RWPE1 (cell line): Measurements from ENCODE around the gene TMCO2.
A peak's percentile ranks its signal among the peaks of the same experiment; 100 is the strongest.

Experiments used
- CTCF ChIA-PET: fragments of 350-600 bp; sonication (Branson Sonifier 250); formaldehyde crosslinking; extraction: SDS; loops from one replicate; lab custom pipeline; 2021; lab: Yijun Ruan, JAX
- POLR2A ChIA-PET: fragments of 400-600 bp; formaldehyde crosslinking; extraction: SDS; loops from one replicate; lab custom pipeline; 2020; ENCODE audit warnings: antibody characterized with exemption; ENCODE audit not compliant: low non-redundant PET; lab: Yijun Ruan, JAX
- DNase-seq: peaks from one replicate; pipeline ENCODE4 v3.0.0; 2012; ENCODE audit warnings: low spot score
- H3K27ac ChIP-seq: fragments of 450-650 bp; 2 replicates; pipeline ENCODE4 v1.5.1; 2017
- TF ChIP-seq, protein P1 (sequence below): fragments of 450-650 bp; conservative IDR thresholded peaks from 2 replicates; pipeline ENCODE4 v1.5.1; 2017; ENCODE audit warnings: low read depth, mild to moderate bottlenecking

Gene TMCO2

GRCh38 chr1:40270152-40270834, 22.6 kb downstream of the TMCO2 start:
- DNase-seq, result peak; percentile 15
- ChIA-PET CTCF (no interaction called here), POLR2A (no interaction called here)

GRCh38 chr1:40272653-40273213, 25.0 kb downstream of the TMCO2 start:
- CTCF ChIA-PET, result interaction anchor here (0.5 kb wide), 1 partner anchor 143 kb away, joined by 3 read pairs; no protein-coding TSS in a partner anchor
- no peak overlapping the region for H3K27ac ChIP-seq
- POLR2A ChIA-PET, result no interaction called here

More at GRCh38 chr1:40270152-40270834, 22.6 kb downstream of the TMCO2 start:
- TF ChIP-seq, protein P1, sequence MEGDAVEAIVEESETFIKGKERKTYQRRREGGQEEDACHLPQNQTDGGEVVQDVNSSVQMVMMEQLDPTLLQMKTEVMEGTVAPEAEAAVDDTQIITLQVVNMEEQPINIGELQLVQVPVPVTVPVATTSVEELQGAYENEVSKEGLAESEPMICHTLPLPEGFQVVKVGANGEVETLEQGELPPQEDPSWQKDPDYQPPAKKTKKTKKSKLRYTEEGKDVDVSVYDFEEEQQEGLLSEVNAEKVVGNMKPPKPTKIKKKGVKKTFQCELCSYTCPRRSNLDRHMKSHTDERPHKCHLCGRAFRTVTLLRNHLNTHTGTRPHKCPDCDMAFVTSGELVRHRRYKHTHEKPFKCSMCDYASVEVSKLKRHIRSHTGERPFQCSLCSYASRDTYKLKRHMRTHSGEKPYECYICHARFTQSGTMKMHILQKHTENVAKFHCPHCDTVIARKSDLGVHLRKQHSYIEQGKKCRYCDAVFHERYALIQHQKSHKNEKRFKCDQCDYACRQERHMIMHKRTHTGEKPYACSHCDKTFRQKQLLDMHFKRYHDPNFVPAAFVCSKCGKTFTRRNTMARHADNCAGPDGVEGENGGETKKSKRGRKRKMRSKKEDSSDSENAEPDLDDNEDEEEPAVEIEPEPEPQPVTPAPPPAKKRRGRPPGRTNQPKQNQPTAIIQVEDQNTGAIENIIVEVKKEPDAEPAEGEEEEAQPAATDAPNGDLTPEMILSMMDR, result no peak
- no peak overlapping the region for H3K27ac ChIP-seq

GRCh38 chr1:40273547-40274166, 25.9 kb downstream of the TMCO2 start:
- ChIA-PET POLR2A (no interaction called here), CTCF (interaction anchor here (0.7 kb wide), 1 partner anchor 62 kb away, joined by 6 read pairs; no protein-coding TSS in a partner anchor)
- TF ChIP-seq, protein P1, result no peak
- no peak overlapping the region for H3K27ac ChIP-seq
- DNase-seq, result no peak

More at GRCh38 chr1:40272653-40273213, 25.0 kb downstream of the TMCO2 start:
- TF ChIP-seq, protein P1, result no peak
- no peak for DNase-seq

DNA sequence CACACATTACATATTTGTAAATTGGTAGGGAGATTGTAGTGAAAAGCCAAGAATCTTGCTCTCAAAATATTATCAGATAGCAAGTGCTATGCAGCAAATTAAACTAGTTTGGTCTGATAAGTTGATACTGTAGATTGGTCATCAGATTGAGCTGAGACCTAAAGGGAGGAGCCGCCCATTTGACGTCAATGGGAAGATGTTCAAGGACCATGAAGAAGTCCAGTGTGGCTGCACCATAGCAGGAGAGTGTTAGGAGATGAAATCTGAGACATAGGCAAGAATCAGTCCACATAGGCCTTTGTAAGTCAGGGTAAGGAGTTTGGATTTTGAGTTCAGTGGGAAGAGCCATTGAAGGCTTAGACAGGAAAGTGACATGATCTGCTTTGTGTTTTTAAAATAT, 26.6 kb downstream of the TMCO2 start:
- POLR2A ChIA-PET, result no interaction called here
- TF ChIP-seq, protein P1, result no peak
- no peak for DNase-seq
- CTCF ChIA-PET, result interaction anchor here (0.7 kb wide), 1 partner anchor 62 kb away, joined by 6 read pairs; no protein-coding TSS in a partner anchor
- H3K27ac ChIP-seq, result no peak overlapping the region

DNA sequence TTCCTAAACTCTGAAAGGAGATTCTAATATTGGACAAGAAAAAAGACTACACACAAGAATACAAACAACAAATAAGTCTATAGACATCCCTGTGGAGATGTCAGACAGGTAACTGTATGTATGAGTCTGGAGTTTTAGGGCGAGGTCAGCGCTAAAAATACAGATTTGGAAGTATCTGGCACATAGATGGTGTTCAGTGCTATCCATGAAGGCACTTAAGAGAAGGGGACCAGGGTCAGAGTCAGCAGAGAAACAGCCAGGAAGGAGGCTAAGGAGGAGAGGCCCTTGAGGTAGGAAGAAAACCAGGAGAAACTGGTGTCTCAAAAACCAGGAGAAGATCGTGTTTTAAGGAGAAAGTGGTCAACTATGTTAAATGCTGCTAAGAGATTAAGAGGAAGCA, 28.4 kb downstream of the TMCO2 start:
- CTCF ChIA-PET, result no interaction called here
- POLR2A ChIA-PET, result no interaction called here
- DNase-seq, result no peak

GRCh38 chr1:40281853-40282252, 34.1 kb downstream of the TMCO2 start:
- CTCF ChIA-PET, result interaction anchor here (0.7 to 1.0 kb wide), 2 partner anchors 40 to 123 kb away, joined by 3 to 4 read pairs; no protein-coding TSS in a partner anchor
- TF ChIP-seq, protein P1, result no peak

More for the DNA sequence above, 28.4 kb downstream of the TMCO2 start:
- TF ChIP-seq, protein P1, result no peak
- H3K27ac ChIP-seq, result no peak overlapping the region

More at GRCh38 chr1:40281853-40282252, 34.1 kb downstream of the TMCO2 start:
- H3K27ac ChIP-seq, result no peak overlapping the region
- POLR2A ChIA-PET, result no interaction called here
- no peak for DNase-seq
